ENCODE results near the gene SKA2.
"Not testable (repeated sequence)": the region's sequence is repeated elsewhere in the genome, so short reads cannot be mapped to it uniquely, and the experiment has no call there.

SKA2 gene, protein sequence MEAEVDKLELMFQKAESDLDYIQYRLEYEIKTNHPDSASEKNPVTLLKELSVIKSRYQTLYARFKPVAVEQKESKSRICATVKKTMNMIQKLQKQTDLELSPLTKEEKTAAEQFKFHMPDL

DNA sequence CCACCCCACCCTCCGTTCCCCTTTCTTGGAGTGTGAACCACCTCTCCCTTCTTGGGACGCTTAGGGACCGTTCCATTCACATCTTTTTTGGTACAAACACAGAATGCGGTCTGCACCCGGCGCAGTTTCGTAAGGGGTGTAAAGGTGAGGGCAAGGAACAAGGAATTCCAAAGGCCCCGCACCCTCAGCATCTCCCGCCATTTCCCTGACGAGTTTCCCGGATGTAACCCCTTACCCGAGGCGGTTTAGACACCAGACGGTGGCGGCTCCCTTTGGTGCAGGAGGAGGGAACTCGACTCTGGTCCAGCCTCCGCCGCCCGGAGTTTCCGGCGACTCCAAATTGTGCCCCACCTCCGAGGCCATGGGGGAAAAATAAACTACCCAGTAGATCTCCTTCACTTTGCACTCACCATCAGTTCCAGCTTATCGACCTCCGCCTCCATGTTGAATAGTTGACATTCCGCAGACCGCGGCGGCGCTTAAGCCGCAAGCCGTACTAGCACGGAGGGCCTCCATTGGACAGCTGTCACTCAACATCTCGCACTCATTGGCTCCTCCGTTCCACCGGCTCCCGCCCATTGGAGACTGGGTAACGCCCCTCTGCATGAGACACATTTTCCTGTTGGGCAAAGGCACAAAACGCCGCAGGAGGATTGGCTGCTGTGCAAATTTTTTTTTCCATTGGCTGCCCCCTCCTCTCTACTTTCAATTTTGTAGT lies at the start of gene SKA2:
SKA2 (minus strand) TSS at position 466 of the 718 bp plus-strand sequence; CDS start at position 443, 23 bp downstream.
- DNase-seq (ENCODE audit: extremely low spot score, insufficient read length, low read depth) (peak; percentile 73), FAIRE-seq (no peak)

DNA sequence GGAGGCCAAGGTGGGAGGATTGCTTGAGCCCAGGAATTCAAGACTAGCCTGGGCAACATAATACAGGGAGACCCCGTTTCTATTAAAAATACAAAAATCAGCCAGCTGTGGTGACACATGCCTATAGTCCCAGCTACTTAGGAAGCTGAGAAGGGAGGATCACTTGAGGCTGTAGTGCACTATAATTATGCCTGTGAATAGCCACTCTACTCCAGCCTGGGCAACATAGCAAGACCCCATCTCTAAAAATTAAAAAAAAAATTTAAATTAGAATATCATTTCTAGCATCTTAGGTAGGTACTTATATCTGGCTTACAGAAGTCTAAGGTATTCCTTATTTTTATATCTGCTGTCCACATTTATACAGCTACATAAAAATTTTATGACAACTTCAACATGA lies 47.3 kb upstream of the SKA2 start:
- no peak for FAIRE-seq

DNA sequence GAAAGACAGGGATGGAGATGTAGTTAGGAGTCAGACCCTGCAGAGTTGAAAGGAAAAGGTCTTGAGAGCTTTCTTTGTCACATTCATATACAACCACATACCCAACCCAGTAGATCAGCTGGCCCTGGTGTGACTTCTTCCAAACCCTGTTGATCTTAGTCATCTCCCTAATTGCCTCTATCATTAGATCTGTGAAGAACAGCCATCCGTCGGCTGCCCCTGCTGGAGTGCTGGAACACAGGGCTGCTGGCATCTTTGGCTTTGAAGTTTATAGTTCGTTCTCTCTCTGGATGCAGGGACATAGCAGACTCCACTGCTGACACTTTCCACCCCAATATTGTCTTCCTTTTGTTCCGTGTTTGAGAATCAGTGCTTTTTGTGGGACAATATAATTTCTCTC lies 44.4 kb upstream of the SKA2 start:
- DNase-seq (ENCODE audit: extremely low spot score, insufficient read length, low read depth) (no peak), FAIRE-seq (no peak)

More for the DNA sequence above, 47.3 kb upstream of the SKA2 start:
- DNase-seq (ENCODE audit: extremely low spot score, insufficient read length, low read depth): no peak

DNA sequence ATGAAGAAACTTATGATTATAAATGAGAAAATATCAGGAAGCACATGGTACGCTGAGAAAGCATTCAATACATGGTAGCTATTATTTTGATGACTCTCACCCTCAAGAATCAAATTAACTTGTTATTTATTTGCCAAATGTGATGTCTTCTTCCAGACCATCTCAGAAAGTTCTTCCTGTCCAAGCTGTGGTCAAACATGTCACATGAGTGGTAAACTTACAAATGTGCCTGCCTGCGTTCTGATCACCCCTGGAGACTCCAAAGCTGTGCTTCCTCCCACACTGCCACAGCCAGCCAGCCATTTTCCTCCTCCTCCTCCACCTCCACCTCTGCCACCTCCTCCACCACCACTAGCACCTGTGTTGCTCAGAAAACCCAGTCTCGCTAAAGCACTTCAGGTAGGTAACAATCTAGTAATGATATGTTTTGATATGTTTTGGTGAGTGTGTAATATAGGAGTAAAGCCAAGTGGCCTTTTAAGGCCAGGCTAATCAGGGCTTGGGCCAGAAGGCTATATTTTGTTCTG lies 38.4 kb upstream of the SKA2 start:
- DNase-seq (ENCODE audit: extremely low spot score, insufficient read length, low read depth) (no peak), FAIRE-seq (no peak)

DNA sequence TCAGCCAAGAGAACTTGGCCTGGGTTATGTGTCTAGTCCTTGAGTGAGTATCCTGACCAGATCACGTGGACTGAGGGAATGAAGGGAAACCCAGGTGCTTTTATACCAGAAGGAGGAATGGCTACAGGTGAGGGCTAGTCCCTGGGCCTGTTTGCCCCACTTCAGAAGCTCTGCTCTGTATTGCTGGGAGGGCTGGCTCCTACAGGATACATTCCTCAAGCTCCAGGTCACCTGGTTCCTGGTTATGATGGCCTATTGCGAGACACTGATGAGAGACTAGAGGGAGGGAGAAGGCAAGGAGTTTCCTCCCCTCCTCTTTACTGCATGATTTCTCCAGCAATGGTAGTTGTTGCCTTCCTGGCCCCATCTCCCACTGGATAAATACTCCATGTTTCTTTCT lies 35.8 kb upstream of the SKA2 start:
- DNase-seq (ENCODE audit: extremely low spot score, insufficient read length, low read depth): no peak

DNA sequence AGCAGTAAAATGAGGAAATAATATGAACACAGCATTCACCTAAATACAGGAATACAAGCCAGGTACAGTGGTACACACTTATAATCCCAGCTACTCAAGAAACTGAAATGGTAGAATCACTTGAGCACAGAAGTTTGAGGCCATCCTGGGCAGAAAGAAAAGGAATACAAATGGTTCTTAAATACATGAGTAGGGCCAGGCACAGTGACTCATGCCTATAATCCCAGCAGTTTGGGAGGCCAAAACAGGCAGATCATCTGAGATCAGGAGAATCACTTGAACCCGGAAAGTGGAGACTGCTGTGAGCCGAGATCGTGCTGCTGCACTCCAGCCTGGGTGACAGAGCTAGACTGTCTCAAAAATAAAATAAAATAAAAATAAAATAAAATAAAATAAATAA lies 31.9 kb upstream of the SKA2 start:
- no peak for DNase-seq (ENCODE audit: extremely low spot score, insufficient read length, low read depth)
- FAIRE-seq: no peak

More for the DNA sequence above, 35.8 kb upstream of the SKA2 start:
- no peak for FAIRE-seq

DNA sequence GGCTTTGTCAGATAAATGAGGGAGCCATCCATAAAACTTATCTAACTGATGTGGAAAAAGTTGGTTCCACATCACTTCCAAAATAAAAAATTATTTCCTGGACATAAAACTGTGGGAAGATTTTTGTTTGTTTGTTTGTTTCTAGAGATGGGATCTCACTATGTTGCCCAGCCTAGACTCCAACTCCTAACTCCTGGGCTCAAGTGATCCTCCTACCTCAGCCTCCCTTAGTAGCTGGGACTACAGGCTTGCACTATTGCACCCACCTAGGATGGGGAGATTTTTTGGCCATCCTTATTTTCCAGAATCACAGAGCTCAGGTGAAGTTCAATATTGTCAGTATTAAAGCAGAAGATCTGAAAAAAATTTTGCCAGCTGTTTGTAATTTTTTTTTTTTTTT lies 31.0 kb upstream of the SKA2 start:
- DNase-seq (ENCODE audit: extremely low spot score, insufficient read length, low read depth) (no peak), FAIRE-seq (no peak)

DNA sequence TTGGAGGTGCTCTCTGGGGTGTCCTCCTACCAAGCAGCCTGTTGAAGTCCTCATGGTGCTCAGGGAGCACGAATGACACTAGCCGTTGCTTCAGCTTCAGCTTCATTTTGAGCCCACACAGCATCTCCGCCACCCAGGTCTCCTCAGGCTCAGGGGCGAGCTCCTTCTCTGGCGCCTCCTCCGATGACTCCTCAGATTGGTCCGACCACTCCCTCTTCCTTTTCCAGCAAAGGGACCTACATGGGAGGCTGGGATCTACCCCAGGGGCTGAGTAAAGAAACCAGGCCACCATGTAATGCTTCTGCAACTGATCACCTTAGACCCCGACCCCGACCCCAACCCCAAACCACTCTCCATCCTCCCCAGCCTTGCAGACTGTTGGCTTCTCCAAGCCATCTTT lies 26.5 kb upstream of the SKA2 start:
- DNase-seq (ENCODE audit: extremely low spot score, insufficient read length, low read depth) (no peak), FAIRE-seq (no peak)

DNA sequence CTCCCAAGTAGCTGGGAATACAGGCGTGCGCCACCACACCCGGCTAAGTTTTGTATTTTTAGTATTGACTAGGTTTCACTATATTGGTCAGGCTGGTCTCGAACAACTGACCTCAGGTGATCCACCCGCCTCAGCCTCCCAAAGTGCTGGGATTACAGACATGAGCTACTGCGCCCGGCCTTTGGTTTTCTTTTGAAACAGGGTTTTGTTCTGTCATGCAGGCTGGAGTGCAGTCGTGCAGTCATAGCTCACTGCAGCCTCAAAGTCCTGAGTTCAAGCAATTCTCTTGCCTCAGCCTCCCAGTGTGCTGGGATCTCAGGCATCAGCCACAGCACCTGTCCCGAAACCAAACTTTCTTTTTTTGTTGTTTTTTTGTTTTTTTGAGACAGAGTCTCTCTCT lies 25.6 kb upstream of the SKA2 start:
- FAIRE-seq (no peak), DNase-seq (ENCODE audit: extremely low spot score, insufficient read length, low read depth) (no peak)

DNA sequence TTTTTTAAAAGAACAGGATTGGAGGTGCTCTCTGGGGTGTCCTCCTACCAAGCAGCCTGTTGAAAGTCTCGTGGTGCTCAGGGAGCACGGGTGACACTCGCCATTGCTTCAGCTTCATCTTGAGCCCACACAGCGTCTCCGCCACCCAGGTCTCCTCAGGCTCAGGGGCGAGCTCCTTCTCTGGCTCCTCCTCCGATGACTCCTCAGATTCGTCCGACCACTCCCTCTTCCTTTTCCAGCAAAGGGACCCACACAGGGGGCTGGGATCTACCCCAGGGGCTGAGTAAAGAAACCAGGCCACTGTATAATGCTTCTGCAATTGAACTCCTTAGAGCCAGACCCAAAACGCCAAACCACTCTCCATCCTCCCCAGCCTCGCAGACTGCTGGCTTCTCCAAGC lies 24.6 kb upstream of the SKA2 start:
- FAIRE-seq; DNase-seq (ENCODE audit: extremely low spot score, insufficient read length, low read depth): not testable (repeated sequence)

DNA sequence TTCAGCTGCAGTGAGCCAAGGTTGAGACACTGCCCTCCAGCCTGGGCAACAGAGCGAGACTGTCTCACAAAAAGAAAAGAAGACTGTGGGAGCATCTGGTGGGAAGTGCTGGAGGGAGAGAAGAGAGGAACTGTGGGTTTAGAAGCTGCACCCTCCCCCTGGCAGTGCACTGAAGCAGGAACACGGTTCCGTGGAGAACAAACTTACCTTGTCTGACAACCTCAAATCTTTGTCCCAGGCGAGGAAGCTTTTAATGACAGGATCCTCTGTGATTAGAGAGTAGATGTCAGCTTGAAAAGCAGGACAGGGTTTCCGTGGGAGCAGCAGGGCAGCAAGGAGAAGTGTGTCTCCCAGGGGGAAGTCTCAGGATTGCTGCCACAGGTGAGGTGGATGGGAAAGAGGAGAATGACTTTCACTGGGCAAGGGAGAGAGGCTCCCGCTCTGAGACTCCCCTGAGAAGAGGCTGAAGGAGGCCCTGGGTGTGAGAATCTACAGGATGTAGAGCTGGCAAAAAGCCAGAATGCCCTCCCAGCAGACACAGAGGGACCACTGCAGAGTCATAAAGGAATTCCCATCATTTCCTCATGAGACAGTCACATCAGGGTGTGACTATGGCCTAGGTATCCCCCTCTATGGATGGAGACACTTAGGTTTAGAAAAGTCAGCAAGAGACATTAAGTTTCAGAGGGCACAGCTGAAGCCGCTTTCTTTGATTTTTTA lies 23.4 kb upstream of the SKA2 start:
- FAIRE-seq: no peak
- no peak for DNase-seq (ENCODE audit: extremely low spot score, insufficient read length, low read depth)

DNA sequence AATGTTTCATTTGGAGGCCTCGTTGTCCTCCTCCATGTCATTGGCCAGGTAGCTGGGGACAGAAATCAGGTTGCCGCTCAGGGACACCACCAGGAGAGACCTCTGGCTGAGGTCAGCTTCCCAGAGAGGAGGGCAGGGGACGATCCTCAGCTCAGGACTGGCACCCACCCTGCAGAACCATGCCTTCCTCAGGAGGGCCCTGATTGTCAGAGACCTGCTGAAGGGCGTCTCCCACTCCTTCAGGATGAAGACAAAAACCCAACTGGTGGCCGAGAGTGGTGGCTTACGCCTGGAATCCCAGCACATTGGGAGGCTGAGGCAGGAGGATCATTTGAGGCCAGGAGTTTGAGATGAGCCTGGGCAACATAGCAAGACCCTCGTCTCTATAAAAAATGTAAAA lies 20.1 kb upstream of the SKA2 start:
- FAIRE-seq (no peak), DNase-seq (ENCODE audit: extremely low spot score, insufficient read length, low read depth) (no peak)

DNA sequence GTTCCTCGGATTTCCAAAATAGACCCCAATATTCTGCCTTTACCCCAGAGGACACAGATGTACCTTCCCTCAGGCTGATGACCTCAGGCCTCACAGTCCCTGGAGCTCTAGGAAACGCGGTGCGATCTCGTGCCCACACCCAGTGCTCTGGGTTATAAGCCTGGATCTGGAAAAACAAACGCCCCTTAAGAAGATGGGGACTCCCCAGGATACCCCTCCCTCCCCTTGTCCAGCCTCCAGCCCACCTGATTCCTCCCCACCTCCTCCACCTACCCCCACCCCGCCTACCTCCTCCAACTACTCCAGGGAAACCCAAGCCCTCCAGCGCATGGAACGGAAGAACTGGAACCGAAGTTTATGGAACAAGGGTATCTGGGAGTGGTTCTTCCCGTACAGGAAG lies 19.7 kb upstream of the SKA2 start:
- FAIRE-seq: no peak

DNA sequence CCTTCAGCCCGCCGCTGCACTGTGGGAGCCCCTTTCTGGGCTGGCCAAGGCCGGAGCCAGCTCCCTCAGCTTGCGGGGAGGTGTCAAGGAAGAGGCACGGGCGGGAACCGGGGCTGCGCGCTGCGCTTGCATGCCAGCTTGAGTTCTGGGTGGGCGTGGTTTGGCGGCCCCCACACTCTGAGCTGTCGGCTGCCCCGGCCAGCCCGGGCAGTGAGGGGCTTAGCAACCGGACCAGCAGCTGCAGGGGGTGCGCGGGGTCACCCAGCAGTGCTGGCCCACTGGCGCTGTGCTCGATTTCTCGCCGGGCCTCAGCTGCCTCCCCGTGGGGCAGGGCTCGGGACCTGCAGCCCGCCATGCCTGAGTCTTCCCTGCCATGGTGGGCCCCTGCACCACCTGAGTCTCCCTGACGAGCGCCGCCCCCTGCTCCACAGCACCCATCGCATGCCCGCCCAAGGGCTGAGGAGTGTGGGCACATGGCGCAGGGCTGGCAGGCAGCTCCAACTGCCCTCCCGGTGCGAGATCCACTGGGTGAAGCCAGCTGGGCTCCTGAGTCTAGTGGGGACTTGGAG lies 17.5 kb upstream of the SKA2 start:
- no peak for DNase-seq (ENCODE audit: extremely low spot score, insufficient read length, low read depth)
- no peak for FAIRE-seq

More for the DNA sequence above, 19.7 kb upstream of the SKA2 start:
- DNase-seq (ENCODE audit: extremely low spot score, insufficient read length, low read depth): no peak

DNA sequence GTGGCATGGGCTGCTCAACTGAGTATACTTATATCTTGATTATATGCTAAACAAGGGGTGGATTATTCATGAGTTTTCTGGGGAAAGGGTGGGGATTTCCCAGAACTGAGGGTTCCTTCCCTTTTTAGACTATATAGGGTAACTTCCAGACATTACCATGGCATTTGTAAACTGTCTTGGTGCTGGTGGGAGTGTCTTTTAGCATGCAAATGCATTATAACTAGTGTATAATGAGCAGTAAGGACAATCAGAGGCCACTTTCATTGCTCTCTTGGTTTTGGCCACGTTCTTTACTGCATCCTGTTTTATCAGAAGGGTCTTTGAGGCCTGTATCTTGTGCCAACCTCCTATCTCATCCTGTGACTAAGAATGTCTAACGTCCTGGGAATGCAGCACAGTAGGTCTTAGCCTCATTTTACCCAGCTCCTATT lies 12.6 kb upstream of the SKA2 start:
- DNase-seq (ENCODE audit: extremely low spot score, insufficient read length, low read depth): no peak
- no peak for FAIRE-seq

DNA sequence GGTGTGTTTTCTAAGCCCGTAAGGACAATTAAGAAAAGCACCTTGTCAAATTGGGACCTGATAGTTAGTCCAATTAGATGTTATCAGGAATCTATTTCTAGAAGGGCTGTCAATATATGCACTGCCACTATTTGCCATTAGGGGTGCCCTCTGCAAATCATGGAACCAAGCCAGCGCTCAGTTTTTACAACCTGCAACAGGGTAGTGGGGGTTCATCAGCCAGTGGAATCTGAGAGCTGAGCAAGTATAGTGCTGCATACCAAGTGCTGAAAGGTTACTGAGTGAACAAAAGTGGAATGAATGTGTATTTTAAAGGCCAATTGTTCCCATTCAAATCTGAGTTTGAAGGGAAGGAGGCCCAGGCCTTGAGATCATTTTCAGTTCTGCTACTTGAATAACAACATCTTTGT lies 11.0 kb upstream of the SKA2 start:
- FAIRE-seq (peak; percentile 67), DNase-seq (ENCODE audit: extremely low spot score, insufficient read length, low read depth) (no peak)

DNA sequence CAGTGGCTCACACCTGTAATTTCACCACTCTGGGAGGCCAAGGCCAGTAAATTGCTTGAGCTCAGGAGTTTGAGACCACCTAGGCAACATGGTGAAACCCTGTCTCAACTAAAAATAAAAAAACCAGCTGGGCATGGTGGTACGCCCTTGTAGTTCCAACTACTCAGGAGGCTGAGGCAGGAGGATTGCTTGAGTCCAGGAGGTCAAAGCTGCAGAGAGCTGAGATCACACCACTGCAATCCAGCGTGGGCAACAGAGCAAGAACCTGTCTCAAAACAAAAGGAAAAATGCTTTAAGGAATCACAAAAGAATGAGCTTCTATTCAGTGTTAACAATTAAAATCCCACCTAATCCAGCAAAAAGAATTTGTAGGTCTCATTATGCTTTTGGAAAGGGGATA lies 6.5 kb upstream of the SKA2 start:
- DNase-seq (ENCODE audit: extremely low spot score, insufficient read length, low read depth): no peak
- no peak for FAIRE-seq

DNA sequence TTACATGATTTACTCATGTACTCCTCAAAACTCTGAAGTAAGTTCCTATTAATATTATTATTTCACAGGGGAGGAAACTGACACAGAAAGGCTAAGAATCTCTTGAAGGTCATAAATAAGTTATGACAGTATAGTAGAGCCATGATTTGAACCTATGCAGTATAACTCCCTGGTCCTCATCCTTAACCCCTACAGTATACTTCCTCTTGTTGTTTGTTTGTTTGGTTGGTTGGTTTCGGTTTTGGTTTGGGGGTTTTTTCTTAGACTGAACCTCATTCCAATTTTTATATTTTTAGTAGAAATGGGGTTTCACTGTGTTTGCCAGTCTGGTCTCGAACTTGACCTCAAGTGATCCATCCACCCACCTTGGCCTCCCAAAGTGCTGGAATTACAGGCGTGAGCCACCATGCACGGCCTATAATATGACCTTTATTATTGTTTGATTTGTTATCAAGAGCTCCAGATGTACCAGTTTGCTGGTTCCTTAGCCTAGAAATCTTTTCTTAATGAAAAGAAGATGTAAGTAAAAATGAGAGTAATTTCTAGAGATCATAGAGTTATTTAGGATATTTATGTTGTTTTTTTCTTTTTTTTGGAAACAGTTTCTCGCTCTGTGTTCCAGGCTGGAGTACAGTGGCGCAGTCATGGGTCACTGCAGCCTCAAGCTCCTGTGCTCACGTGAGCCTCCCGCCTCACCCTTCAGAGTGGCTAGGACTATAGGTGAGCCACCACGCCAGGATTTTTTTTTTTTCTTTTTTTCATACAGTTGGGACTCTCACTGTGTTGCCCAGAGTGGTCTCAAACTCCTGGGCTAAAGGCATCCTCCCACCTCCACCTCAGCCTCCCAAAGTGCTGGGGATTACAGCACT lies 5.4 kb upstream of the SKA2 start:
- DNase-seq (ENCODE audit: extremely low spot score, insufficient read length, low read depth) (no peak), FAIRE-seq (peak; percentile 63)

DNA sequence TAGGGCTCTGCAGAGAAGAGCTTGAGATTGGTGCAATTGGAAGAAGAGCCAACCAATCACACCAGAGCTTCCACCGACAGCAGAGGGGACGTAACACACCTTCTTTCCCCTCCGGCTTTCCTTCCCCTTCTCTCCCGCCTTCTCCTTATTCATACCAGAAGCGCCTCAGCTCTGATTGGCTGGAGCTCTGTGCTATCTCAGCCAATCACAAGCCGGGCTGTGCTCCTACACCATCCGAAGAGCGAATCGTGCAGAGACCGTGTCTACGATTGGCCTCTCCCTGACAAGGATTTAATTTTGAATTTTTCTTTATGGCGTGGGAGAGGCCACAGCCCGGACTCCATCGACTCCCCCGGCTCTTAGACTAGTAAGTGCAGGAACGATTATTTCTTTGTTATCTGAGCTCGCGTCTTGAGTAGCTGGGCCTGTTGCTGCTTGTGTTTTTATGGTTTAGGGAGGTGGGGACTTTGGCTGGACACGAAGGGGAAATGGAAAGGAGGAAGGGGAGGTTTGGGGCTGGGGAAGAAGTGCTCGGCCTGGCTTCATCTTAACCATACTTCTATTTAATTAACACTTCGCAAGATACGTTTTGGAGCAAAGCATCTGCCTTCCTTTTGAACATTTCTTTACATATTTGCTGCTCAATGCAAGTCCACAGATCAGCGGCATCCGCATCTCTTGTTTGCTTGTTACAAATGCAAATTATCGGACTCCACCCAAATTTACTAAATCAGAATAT lies 622 bp upstream of the SKA2 start, which contains the start of gene PRR11:
PRR11 (plus strand) TSS at position 308 of the 739 bp plus-strand sequence. CDS start 14,007 bp downstream, outside the sequence.
- DNase-seq (ENCODE audit: extremely low spot score, insufficient read length, low read depth) (peak; percentile 76), FAIRE-seq (peak; percentile 99)

Measured in GM18507 (cell line).